ENCODE data around the gene ELF2.
"Not testable (repeated sequence)": the region's sequence is repeated elsewhere in the genome, so short reads cannot be mapped to it uniquely, and the experiment has no call there.

DNA sequence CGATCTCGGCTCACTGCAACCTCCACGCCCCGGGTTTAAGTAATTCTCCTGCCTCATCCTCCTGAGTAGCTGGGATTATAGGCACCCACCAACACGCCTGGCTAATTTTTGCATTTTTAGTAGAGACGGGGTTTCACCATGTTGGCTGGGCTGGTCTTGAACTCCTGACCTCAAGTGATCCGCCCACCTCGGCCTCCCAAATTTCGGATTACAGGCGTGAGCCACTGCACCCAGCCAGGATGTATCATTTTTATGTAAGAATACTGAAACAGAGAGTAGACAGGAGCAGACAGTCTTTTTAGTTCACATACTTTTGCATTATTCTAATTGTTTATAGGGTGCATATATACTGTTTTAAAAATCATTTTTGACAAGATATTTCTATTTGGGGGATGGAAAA is 36.6 kb upstream of the ELF2 start:
- TF ChIP-seq, protein P1, sequence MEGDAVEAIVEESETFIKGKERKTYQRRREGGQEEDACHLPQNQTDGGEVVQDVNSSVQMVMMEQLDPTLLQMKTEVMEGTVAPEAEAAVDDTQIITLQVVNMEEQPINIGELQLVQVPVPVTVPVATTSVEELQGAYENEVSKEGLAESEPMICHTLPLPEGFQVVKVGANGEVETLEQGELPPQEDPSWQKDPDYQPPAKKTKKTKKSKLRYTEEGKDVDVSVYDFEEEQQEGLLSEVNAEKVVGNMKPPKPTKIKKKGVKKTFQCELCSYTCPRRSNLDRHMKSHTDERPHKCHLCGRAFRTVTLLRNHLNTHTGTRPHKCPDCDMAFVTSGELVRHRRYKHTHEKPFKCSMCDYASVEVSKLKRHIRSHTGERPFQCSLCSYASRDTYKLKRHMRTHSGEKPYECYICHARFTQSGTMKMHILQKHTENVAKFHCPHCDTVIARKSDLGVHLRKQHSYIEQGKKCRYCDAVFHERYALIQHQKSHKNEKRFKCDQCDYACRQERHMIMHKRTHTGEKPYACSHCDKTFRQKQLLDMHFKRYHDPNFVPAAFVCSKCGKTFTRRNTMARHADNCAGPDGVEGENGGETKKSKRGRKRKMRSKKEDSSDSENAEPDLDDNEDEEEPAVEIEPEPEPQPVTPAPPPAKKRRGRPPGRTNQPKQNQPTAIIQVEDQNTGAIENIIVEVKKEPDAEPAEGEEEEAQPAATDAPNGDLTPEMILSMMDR (IDR thresholded peaks at IDR 0.05; ENCODE audit: poor library complexity) = not testable (repeated sequence)
- not testable (repeated sequence) for TF ChIP-seq EZH2 (IDR thresholded peaks at IDR 0.05; ENCODE audit: borderline replicate concordance); EZH2phosphoT487 (IDR thresholded peaks at IDR 0.05; ENCODE audit: low read depth, severe bottlenecking, unreplicated experiment)

Data from hepatocyte (in vitro differentiated cells).